Measurements from ENCODE around the gene EYS. TPM values are rescaled to one million over a fixed set of nuclear protein-coding genes. Genes with fewer than 3 reads are reported as not detected.

Gene EYS
- total RNA-seq, 1 experiment from 2014 or later = 0.13 TPM

DNA sequence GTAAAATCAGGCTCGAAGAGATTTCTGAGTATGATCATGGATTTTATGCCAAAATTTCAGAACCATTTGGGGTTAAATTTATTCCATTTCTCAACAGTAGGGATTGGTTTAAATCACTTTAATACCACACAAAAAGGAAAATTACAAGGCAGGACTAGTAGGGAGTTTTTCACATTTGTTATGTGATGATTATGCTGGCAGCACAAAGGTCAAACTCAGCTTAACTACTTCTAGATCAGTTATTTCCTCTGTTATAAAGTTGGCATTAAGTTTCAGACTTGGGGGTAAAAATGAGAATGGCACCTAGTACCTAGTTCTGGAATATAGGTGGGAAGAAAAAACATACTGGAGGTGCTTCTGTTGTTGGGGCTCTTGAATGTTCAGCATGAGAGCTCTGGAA is 2031.9 kb downstream of the EYS start:
- no peak for DNase-seq (ENCODE audit: low spot score)

DNA sequence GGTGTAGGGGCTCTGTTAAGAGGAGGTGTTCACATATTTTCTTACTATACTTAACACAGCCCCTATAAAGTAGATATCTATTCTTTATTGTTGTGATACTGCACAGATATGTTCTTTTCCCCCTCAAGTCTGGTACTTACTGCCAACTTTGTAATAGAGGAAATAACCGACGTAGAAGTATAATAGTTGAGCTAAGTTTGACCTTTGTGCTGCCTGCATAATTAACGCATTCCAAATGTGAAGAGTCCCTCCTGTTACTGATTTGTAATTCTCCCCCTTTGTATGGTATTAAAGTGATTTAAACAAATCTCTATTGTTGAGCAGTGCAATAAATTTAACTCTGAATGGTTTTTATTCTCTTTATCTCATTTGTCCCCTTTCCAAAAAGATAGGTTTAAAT is 2032.4 kb downstream of the EYS start:
- DNase-seq (ENCODE audit: low spot score) = no peak

GRCh38 chr6:63673692-63674091 is 2033.3 kb downstream of the EYS start:
- DNase-seq (ENCODE audit: low spot score) = no peak

DNA sequence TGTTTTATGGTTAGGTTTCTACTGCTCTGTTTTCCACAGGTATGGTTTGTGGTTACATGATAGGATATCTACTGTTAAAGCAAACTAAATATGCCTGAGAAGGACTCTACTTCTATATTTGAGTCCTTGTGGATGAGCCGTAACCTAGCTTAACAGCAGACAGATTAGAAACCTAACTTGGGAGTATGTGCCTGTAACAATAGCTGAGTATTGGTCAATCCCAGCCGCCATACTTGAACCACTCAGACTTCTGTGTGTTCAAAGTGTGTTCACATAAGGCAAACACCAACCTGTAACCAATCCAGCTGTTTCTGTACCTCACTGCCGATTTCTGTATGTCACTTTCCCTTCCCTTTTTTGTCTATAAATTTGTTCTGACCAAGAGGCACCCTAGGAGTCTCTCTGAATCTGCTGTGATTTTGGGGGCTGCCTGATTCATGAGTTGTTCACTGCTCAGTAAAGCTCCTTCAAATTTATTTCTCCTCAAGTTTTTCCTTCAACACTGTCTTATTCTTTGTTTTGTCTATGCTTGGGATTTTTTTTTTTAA is 2034.4 kb downstream of the EYS start:
- DNase-seq (ENCODE audit: low spot score) = no peak

DNA sequence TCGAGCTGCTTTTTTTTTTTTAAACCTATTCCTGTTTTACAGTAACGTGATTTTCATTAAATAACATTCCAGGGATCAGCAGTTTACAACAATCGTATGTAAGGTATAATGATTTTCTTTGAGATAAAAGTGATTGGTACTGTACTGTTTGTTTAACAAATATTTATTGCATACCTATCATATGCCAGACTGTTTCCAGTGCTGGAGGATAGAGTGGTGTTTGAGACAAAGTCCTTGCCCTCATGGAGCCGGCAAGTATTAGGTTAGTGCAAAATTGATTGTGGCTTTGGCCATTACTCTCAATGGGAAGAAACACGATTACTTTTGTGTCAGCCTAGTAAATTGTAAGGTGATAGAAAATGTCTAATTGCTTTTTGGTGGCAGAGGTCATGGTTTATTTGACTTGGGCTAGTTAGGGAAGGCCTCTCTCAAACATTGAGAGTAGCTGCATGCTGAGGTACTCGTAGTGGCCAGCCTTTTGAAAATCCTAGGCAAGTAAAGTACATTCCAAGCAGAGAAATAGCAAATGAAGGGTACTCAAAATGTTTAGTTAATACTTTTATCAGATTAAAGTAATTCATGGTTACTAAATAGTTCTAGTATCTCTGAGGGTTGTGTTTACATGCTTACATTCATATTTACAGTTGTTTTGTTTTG is 2035.8 kb downstream of the EYS start:
- no peak for DNase-seq (ENCODE audit: low spot score)

All from HT-29 (cell line).